Activated T-helper 9 cell treated with anti-CD3 and anti-CD28 coated beads, Interleukin-2, amount 50 U/mL, for 16 hours (primary cell): ENCODE measurements around the gene EPHA10.
"Not testable (repeated sequence)": the region's sequence is repeated elsewhere in the genome, so short reads cannot be mapped to it uniquely, and the experiment has no call there.

Experiments used
- DNase-seq: peaks from one replicate; pipeline ENCODE4 v3.0.0-alpha.2; 2020; ENCODE audit warnings: low read depth

EPHA10 gene

GRCh38 chr1:37771440-37771839 is 6.5 kb upstream of the EPHA10 start:
- not testable (repeated sequence) for DNase-seq

GRCh38 chr1:37767488-37767887 is 2.6 kb upstream of the EPHA10 start:
- no peak for DNase-seq

DNA sequence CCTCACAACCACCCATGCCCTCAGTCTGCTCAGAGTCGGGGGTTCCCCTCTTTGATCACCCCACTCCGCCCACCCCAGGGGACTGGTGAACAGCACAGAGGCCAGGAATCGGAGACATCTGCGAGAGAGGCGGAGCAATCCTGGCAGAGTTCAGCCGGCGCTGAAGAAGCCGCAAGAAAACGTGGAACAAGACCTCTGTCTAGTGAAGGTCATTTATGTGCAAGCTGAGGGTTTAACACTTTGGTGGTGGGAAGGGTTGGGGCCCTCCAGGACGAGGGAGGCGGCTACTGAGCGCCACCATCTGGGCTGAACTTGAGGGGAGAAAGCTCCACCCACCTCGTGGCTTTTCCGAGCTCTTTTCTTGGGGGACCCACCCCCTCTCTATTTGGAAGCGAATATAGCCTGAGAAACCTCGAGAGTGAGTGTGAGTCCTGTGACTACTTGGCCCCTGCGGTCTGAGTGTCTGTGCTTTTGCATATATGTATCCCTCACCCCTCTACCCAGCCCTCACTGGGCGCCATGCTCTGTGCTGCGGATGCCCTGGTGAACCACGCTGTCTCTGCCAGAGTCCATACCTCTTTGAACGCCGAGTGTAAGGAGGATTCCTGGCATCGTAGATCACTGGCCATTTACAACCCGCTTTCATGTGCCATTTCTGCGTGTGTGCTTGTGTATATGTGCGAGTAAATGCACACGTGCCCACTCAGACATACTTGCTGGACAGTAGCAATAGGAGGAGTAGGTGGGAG is 1.2 kb upstream of the EPHA10 start:
- no peak for DNase-seq

- DNase-seq: no peak
Observed at GRCh38 chr1:37764414-37764825, 500 bp downstream of the EPHA10 start.

DNA sequence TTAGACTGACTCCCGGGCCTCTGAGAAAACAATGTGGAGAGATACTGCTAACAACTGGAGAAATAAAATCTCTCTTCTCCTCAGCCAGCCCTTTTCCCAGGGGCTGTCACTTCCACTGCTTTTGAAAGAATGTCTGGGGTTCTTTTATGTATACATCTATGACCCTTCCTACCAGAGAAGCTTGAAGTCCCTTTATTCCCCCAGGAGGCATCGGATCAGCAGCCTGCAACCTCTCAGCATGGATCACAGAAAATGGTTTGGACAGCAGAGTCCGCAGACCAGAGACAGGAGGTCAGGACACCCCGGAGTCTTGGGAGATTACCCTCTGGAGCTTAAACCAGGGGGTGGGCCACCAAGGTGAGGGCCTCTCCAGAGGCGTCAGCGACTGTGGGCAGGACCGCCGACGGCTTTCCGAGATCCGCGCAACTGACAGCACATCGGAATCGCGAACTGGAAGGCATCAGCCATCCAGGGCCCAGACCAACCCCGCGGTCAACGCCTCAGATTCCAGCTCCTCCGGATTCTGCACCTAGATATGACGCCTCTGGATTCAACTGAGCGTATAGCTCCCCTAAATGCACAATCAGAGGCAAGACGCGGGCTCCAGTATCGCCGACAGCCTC is 1.0 kb downstream of the EPHA10 start:
- DNase-seq: no peak

DNA sequence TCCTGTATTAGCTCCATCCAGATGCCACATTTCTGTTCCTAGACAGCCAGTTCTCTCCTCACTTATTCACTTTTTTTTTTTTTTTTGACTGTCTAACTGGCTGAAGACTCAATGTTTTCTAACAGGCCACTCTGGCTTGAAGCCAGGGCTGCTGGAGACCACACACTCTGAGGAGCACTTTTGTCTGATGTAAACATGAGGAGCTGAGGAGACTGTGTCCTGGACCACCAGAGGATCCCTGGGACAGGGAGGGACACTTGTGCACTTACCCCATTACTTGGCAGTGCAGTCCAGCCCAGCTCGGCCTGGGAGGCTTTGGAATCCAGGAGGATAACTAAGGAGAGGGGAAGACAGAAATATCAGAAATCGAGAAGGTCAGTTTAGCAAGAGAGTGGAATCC is 2.4 kb downstream of the EPHA10 start:
- DNase-seq: no peak

- DNase-seq: no peak
Observed at GRCh38 chr1:37761416-37762095, 3.4 kb downstream of the EPHA10 start.

- DNase-seq: no peak
Observed at GRCh38 chr1:37759451-37759850, 5.5 kb downstream of the EPHA10 start.

- DNase-seq: no peak
Observed at GRCh38 chr1:37755951-37756560, 8.9 kb downstream of the EPHA10 start.

- no peak for DNase-seq
Observed at GRCh38 chr1:37755290-37755689, 9.6 kb downstream of the EPHA10 start.

DNA sequence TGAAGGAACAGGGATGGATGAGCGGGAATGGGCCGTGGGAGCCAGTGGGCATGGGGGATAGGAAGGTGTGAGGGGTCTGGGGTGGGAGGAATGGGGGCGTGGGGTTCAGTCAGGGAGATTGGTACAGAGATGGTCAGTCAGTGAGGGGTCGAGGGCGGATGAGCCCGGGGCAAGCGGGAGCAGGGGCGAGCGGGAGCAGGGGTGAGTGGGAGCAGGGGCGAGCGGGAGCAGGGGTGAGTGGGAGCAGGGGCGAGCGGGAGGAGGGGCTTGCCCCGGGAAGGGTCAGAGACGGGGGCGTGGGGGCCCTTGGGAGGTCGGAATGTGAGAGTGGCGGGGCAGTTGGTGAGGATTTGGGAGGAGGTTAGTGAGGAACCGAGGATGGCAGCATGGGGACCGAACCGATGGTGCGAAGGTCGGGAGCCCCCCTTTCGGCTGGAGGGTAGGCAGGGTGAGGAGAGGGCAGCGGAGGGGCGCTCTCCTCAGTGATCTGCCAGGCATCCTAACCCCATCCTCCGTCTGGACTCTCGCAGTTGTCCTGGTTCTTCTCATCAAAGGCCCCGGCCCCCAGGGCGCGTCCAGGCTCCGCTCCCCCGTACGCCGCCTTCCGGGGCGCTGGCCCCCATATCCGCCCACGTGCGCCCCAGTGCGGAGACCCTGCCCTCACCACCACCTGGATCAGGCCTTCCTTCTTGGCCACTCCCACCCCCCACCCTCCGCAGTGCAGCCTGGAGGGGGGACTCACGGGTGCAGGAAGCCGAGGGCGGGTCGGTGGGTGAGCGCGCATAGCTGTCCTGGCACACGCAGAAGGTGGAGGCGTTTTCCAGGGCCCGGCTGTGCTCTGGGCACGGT is 11.2 kb downstream of the EPHA10 start:
- DNase-seq: no peak

DNA sequence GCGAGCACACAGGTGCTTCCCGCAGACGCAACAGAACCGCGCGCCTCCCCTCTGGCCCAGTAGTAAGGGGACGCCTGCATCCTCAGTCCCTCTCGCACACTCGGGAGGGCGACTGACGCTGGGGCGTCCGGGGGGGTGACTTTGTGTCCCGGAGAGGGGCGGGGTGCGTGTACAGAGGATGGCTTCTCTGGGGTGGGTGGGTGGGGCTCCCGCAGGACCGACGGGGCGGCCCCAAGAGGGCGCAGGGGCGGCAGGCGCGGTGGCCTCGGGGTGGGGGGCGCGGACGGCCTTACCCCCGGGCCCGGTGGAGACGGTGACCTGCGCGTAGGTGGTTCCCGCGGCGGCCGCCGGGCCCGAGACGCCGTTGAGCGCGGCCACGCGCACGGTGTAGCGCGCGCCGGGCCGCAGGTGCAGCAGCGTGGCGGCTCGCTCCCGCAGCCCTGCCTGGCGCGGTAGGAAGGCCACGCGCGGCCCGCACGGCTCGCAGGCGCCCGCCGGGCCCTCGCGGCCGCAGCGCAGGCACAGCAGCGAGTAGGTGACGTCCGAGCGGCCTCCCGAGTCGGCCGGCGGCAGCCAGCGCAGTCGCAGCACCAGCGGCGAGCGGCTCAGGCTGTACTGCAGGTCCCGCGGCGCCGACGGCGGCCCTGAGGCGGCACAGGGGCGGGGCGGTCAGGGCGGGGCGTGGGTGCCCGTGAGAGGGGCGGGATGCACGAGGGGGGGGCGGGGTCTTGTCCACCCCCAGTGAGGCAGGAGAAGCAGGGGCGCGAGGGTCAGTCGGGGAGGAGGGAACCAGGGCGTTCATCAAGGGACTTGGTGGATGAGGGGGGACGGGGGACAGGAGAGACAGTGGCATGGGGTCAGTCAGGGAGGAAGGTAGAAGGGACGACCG is 12.1 kb downstream of the EPHA10 start:
- no peak for DNase-seq

- DNase-seq: no peak
Observed at GRCh38 chr1:37752213-37752582, 12.7 kb downstream of the EPHA10 start.

GRCh38 chr1:37748565-37748964 is 16.4 kb downstream of the EPHA10 start:
- no peak for DNase-seq

DNA sequence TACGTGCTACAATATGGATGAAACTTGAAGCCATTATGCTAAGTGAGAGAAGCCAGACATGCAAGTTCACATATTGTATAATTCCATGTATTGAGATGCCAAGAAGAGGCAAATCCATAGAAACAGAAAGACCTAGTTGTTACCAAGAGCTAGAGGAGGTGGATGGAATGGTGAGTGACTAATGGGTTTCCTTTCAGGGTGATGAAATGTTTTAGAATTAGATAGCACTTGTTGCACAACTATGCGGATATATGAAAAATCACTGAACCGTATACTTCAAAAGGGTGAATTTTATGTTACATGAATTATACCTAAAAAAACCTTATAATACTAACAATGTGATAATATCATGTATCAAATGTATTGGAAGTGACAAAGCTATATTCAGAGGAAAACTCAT is 18.1 kb downstream of the EPHA10 start:
- no peak for DNase-seq

DNA sequence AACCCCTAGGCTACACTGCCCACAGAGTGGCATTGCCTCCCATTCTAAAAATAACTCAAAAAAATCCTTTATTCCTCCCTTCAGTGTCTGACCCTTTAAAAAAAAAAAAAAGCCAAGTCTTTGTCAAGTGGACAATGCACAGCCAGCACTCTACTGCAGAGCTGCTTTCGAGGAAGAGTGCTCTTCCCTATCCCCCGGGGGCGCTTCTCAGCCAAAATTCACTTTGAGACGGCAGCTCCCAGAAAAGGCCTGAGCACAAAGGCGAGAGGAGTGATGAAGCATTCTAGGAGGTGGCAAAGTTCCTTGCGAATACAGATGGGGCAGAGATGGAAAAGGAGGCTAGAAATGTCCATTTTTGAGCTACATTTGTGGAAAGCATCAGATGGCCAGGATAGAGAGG is 23.3 kb downstream of the EPHA10 start:
- no peak for DNase-seq

- DNase-seq: no peak
Observed at GRCh38 chr1:37741130-37741529, 23.8 kb downstream of the EPHA10 start.

DNA sequence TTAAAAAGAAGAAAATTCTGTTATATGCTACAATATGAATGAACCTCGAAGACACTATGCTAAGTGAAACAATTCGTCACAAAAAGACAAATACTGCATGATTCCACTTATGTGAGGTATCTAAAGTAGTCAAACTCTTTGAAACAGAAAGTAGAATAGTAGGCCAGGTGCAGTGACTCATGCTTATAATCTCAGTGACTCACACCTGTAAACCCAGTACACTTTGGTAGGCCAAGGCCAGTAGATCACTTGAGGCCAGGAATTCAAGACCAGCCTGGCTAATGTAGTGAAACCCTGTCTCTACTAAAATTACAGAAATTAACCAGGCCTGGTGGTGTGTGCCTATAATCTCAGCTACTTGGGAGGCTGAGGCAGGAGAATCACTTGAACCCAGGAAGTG is 25.7 kb downstream of the EPHA10 start:
- DNase-seq: no peak

DNA sequence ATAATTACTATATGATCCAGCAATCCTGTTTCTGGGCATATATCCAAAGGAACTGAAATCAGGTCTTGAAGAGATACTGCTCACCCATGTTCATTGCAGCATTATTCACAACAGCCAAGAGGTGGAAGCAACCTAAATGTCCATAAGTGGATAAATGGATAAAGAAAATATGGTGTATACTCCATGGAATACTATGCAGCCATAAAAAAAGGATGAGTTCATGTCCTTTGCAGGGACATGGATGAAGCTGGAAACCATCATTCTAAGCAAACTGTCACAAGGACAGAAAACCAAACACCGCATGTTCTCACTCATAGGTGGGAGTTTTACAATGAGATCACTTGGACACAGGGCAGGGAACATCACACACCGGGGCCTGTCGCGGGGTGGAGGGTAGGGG is 26.3 kb downstream of the EPHA10 start:
- not testable (repeated sequence) for DNase-seq

DNA sequence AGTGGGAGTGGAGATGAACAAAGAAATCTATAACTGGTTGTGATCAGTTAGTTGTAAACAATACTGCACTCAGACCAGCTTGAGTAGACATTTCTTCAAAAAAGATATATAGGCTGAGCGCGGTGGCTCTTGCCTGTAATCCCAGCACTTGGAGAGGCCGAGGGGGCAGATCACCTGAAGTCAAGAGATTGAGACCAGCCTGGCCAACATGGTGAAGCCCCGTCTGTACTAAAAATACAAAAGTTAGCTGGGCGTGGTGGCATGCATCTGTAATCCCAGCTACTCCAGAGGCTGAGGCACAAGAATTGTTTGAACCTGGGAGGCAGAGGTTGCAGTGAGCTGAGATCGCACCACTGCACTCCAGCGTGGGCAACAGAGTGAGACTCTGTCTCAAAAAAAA is 26.9 kb downstream of the EPHA10 start:
- DNase-seq: not testable (repeated sequence)
